OCI-LY7 (cell line): Measurements from ENCODE around the gene SLC11A2.

Source experiments
- CTCF ChIP-seq: fragments of 200-600 bp; sonication (generic); conservative IDR thresholded peaks from 2 replicates; pipeline ENCODE4 v1.5.1; 2014; ENCODE audit warnings: mild to moderate bottlenecking, antibody characterized with exemption, low read length, moderate library complexity, mixed read lengths
- EZH2phosphoT487 ChIP-seq: fragments of 200-600 bp; sonication (generic); IDR thresholded peaks from 2 replicates; pipeline ENCODE4 v1.6.1; 2018; ENCODE audit warnings: low read depth, borderline replicate concordance, mild to moderate bottlenecking, mixed run types, antibody characterized with exemption, low read length, moderate library complexity, mixed read lengths

GRCh38 chr12:51049525-51049924 lies 23.3 kb upstream of the SLC11A2 start:
- TF ChIP-seq CTCF (no peak), EZH2phosphoT487 (no peak)
